Jurkat, Clone E6-1 (cell line): ENCODE data around the gene ACSS1.

Experiments used
- DNase-seq: peaks from one replicate; pipeline ENCODE4 v3.0.0-alpha.2; 2011; ENCODE audit warnings: low read depth, low spot score
- H3K4me3 ChIP-seq: 2 replicates; pipeline ENCODE4 v1.5.1; 2011; ENCODE audit warnings: mild to moderate bottlenecking, low read length, control low read depth, moderate library complexity

Gene ACSS1

GRCh38 chr20:24987873-24988835 is 69.8 kb downstream of the ACSS1 start:
- DNase-seq, result no peak
- H3K4me3 ChIP-seq, result no peak overlapping the region

- H3K4me3 ChIP-seq, result no peak overlapping the region
- no peak for DNase-seq
These were observed 70.7 kb downstream of the ACSS1 start for GRCh38 chr20:24987244-24987643.

DNA sequence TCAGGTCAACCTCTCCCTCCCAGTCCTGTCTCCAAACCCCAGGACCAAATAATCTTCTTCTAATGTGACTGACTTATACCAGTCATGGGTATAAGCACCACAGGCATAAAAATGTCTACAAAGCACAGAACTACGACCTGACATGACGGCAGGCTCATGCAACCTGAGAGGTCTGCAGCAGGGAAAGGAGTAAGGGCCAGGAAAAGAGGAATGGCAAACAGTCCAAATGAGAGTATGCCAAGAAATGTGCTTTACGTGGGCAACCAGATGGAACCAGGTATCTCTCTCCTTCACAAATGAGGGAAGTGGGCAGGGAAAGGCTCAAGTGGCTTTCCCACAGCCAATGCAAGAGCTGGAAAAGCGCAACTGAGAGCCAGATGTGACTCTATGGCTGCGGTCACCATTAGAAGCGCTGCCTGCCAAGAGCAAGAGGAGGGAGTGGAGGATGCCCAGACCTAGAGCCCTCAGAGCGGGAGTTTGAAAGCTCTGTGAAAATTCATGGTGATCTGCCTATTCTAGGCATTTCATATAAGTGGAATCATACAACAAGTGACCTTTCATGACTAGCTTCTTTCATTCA is 71.4 kb downstream of the ACSS1 start:
- H3K4me3 ChIP-seq, result no peak overlapping the region
- DNase-seq, result no peak

GRCh38 chr20:24985802-24986201 is 72.1 kb downstream of the ACSS1 start:
- H3K4me3 ChIP-seq, result no peak overlapping the region
- no peak for DNase-seq

GRCh38 chr20:24984961-24985640 is 72.8 kb downstream of the ACSS1 start:
- DNase-seq, result no peak
- no peak overlapping the region for H3K4me3 ChIP-seq

GRCh38 chr20:24983896-24984295 is 74.0 kb downstream of the ACSS1 start:
- H3K4me3 ChIP-seq, result no peak overlapping the region

DNA sequence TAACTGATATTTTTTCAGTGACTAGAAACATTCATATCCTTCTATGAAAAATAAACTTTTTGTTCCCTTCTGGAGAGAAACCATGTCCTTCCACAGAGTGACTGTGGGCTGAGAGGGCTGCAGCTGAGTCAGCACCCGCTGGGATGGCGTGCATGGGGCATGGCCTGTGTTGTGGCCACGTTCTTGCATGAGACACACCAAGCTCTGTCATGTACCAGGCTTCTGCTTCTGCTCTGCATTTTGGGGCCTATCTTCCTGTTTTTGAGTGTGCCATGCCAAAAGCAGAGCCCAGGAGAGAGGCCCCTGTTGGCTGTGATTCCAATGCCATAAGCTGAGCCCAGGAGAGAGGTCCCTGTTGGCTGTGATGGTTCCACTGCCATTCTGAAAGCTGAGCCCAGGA is 76.1 kb downstream of the ACSS1 start:
- H3K4me3 ChIP-seq, result no peak overlapping the region
- DNase-seq, result no peak

More at GRCh38 chr20:24983896-24984295, 74.0 kb downstream of the ACSS1 start:
- no peak for DNase-seq

DNA sequence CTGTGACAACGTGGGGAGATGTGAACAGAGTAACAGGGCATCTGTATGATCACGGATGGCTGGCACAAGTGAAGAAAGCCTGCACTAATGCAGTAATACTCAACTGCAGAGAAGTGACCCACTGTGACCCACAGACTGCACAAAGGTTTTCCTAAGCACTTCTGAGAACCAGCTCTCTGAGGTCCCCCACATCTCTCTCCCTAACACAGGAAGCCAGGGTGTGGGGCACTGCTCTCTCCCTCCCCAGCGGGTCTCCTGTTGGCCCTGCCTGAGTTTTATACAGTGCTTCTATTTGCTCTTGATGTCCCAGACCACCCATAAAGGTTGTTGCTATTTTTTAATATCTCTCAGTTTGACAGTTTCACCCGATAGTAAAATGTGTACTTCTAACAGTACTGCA is 76.7 kb downstream of the ACSS1 start:
- DNase-seq, result no peak
- H3K4me3 ChIP-seq, result no peak overlapping the region

GRCh38 chr20:24980291-24981053 is 77.5 kb downstream of the ACSS1 start:
- no peak for DNase-seq
- no peak overlapping the region for H3K4me3 ChIP-seq

- DNase-seq, result no peak
- no peak overlapping the region for H3K4me3 ChIP-seq
These were observed 78.6 kb downstream of the ACSS1 start for GRCh38 chr20:24979036-24979960.

- DNase-seq, result no peak
- no peak overlapping the region for H3K4me3 ChIP-seq
These were observed 79.4 kb downstream of the ACSS1 start for GRCh38 chr20:24978513-24978912.

- no peak overlapping the region for H3K4me3 ChIP-seq
- no peak for DNase-seq
These were observed 80.1 kb downstream of the ACSS1 start for GRCh38 chr20:24977797-24978196.

DNA sequence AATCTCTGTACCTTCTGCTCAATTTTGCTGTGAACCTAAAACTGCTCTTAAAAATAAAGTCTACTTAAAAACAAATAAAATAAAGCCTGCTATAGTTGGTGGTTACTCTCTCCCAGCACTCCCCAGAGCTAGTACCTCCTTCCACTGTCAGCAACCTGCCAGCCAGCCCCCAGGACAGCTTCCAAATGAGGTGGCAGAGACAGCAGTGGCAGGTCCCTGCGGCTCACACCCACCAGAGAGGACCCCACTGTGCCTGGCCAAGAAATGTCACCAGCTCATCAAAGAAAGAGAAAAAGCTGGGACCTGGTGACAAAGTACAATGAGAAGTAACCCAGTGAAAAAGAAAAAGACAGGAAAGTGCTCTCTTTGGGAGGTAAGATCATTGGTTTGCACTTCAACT is 80.6 kb downstream of the ACSS1 start:
- no peak overlapping the region for H3K4me3 ChIP-seq
- DNase-seq, result no peak

GRCh38 chr20:24972341-24972740 is 85.6 kb downstream of the ACSS1 start:
- H3K4me3 ChIP-seq, result no peak overlapping the region
- no peak for DNase-seq

DNA sequence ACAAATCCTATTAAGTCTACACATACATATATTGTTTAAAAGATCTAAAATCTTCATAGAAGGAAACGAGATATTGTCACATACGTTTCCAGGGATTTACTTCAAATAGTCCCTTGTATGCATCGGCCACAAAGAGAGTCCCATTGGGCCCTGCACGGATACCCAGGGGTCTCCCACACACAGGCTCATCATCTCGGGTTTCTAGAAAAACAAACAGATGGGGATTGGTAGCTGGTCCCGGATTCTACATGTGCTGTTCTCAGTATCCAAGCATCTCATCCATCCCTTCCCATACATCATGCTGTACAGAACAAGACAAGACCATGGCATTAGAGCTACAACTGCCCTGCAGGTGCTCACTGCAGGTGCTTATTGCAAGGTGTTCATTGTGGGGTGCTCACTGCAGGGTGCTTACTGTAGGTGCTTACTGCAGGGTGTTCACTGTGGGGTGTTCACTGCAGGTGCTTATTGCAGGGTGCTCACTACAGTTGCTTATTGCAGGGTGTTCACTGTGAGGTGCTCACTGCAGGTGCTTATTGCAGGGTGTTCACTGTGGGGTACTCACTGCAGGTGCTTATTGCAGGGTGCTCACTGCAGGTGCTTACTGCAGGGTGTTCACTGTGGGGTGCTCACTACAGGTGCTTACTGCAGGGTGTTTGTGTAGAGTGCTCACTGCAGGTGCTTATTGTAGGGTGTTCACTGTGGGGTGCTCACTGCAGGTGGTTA is 86.4 kb downstream of the ACSS1 start:
- no peak overlapping the region for H3K4me3 ChIP-seq
- DNase-seq, result no peak

DNA sequence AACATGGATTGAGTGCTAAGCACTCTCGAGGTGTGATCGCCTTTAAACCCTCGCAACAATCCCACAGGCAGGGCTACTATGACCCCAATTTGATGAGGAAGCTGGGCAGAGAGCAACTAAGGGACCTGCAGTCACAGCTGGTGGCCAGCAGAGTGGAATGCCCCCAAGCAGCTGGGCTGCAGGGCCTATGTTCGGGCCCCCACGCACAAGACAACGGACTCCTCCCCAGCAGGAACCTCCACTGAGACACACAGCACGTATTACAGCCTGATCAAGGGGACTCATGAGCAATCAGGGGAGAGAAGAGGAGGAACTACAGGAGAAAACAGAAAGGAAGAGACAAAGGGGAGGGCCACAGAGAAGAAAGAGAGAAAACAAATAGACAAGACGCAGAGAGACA is 87.2 kb downstream of the ACSS1 start:
- H3K4me3 ChIP-seq, result no peak overlapping the region
- no peak for DNase-seq

DNA sequence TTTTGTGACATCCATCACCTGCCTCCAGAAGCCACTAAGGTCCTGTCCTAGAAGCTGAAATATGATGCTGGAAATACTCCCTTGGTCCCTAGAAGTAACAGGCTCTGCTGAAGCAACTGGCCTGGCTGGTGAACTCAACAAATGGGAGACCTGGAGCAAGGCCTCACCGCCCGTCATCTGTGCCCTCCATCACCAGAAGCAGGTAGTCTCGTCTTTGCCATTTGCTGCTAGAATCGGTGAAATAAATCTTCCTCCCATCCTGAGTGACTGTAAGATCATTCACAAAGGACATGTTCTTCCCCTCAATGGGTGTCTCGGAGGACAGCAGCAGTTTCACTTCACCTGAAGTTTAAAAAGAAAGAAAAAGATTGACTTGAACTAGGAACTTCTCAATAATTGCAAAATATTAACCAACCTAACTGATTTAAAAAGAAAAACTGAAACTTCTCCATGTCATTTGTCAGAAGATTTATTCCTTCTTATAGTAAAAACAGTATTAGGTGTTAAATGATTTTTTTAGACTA is 87.8 kb downstream of the ACSS1 start:
- H3K4me3 ChIP-seq, result no peak overlapping the region

More for the DNA sequence above, 87.8 kb downstream of the ACSS1 start:
- DNase-seq, result no peak
